ENCODE results near the gene LPA. TPM values are rescaled to one million over a fixed set of nuclear protein-coding genes. Genes with fewer than 3 reads are reported as not detected.
"Not testable (repeated sequence)": the region's sequence is repeated elsewhere in the genome, so short reads cannot be mapped to it uniquely, and the experiment has no call there.

The LPA gene
- polyA plus RNA-seq, 1 experiment, result not detected

- ChIA-PET POLR2A (no interaction called here), CTCF (interaction anchor here (0.6 to 6.8 kb wide), 13 partner anchors 10 to 671 kb away, joined by 3 to 89 read pairs (median 5); no protein-coding TSS in a partner anchor)
- Histone ChIP-seq H3K9me3 (ENCODE audit: control insufficient read depth, insufficient read depth, low read length) (no peaks in the 10 kb centered on the region), H3K27me3 (ENCODE audit: control insufficient read depth, insufficient read depth, low read length) (no peaks in the 10 kb centered on the region), H3K27ac (ENCODE audit: low read depth, low read length) (no peak overlapping the region), H3K4me3 (ENCODE audit: low read depth, low read length) (no peak overlapping the region)
- no peak for DNase-seq (ENCODE audit: low read depth, low spot score)
- peak; percentile 89 for TF ChIP-seq CTCF (IDR thresholded peaks at IDR 0.05; ENCODE audit: low read depth, low read length)
Measured at GRCh38 chr6:160534050-160534696, 129.9 kb downstream of the LPA start.

- Histone ChIP-seq H3K27me3 (ENCODE audit: control insufficient read depth, insufficient read depth, low read length) (no peaks in the 10 kb centered on the region), H3K27ac (ENCODE audit: low read depth, low read length) (no peak overlapping the region), H3K9me3 (ENCODE audit: control insufficient read depth, insufficient read depth, low read length) (no peaks in the 10 kb centered on the region), H3K4me3 (ENCODE audit: low read depth, low read length) (no peak overlapping the region)
- no peak for TF ChIP-seq CTCF (IDR thresholded peaks at IDR 0.05; ENCODE audit: low read depth, low read length)
- POLR2A ChIA-PET, result no interaction called here
- CTCF ChIA-PET, result interaction anchor here (0.6 to 6.8 kb wide), 4 partner anchors 12 to 444 kb away, joined by 3 to 89 read pairs (median 16); no protein-coding TSS in a partner anchor
- no peak for DNase-seq (ENCODE audit: low read depth, low spot score)
Measured at GRCh38 chr6:160532315-160532714, 131.8 kb downstream of the LPA start.

- Histone ChIP-seq H3K27ac (ENCODE audit: low read depth, low read length) (no peak overlapping the region), H3K9me3 (ENCODE audit: control insufficient read depth, insufficient read depth, low read length) (no peaks in the 10 kb centered on the region), H3K27me3 (ENCODE audit: control insufficient read depth, insufficient read depth, low read length) (no peaks in the 10 kb centered on the region), H3K4me3 (ENCODE audit: low read depth, low read length) (no peak overlapping the region)
- CTCF ChIA-PET, result interaction anchor here (6.8 kb wide), 1 partner anchor 11 kb away, joined by 89 read pairs; no protein-coding TSS in a partner anchor
- no peak for DNase-seq (ENCODE audit: low read depth, low spot score)
- no peak for TF ChIP-seq CTCF (IDR thresholded peaks at IDR 0.05; ENCODE audit: low read depth, low read length)
- POLR2A ChIA-PET, result no interaction called here
Measured at GRCh38 chr6:160531826-160532225, 132.2 kb downstream of the LPA start.

- DNase-seq (ENCODE audit: low read depth, low spot score); H3K4me3 ChIP-seq (ENCODE audit: low read depth, low read length); H3K9me3 ChIP-seq (ENCODE audit: control insufficient read depth, insufficient read depth, low read length); H3K27ac ChIP-seq (ENCODE audit: low read depth, low read length); POLR2A ChIA-PET; H3K27me3 ChIP-seq (ENCODE audit: control insufficient read depth, insufficient read depth, low read length): not testable (repeated sequence)
- CTCF ChIA-PET, result interaction anchor here (0.6 to 6.8 kb wide), 2 partner anchors 9 to 14 kb away, joined by 3 to 89 read pairs; no protein-coding TSS in a partner anchor
Measured at GRCh38 chr6:160529524-160529923, 134.6 kb downstream of the LPA start.

GRCh38 chr6:160523223-160523622 lies 140.9 kb downstream of the LPA start:
- ChIA-PET CTCF (interaction anchor here (1.0 to 5.3 kb wide), 4 partner anchors 9 to 895 kb away, joined by 3 to 89 read pairs (median 8); no protein-coding TSS in a partner anchor), POLR2A (no interaction called here)
- no peaks in the 10 kb centered on the region for H3K9me3 ChIP-seq (ENCODE audit: control insufficient read depth, insufficient read depth, low read length)
- no peaks in the 10 kb centered on the region for H3K27me3 ChIP-seq (ENCODE audit: control insufficient read depth, insufficient read depth, low read length)
- no peak for DNase-seq (ENCODE audit: low read depth, low spot score)
- no peak overlapping the region for H3K4me3 ChIP-seq (ENCODE audit: low read depth, low read length)
- TF ChIP-seq CTCF (IDR thresholded peaks at IDR 0.05; ENCODE audit: low read depth, low read length), result no peak
- no peak overlapping the region for H3K27ac ChIP-seq (ENCODE audit: low read depth, low read length)

Measured in AG04450 (cell line).